Ectodermal cell (in vitro differentiated cells): Measurements from ENCODE around the gene MAP3K6.

ENCODE experiments used
- H3K27ac ChIP-seq: 2 replicates; pipeline ENCODE4 v1.7.0; 2013; ENCODE audit warnings: mild to moderate bottlenecking, low read depth, low read length; ENCODE audit not compliant: insufficient read depth, poor library complexity, severe bottlenecking
- H3K27me3 ChIP-seq: 2 replicates; pipeline ENCODE4 v1.7.0; 2013; ENCODE audit warnings: mild to moderate bottlenecking, low read length; ENCODE audit not compliant: insufficient read depth, control insufficient read depth, poor library complexity, severe bottlenecking
- H3K36me3 ChIP-seq: one replicate; pipeline ENCODE4 v1.7.0; 2013; ENCODE audit warnings: low read length; ENCODE audit not compliant: control insufficient read depth, insufficient read depth
- H3K4me1 ChIP-seq: one replicate; pipeline ENCODE4 v1.7.0; 2013; ENCODE audit warnings: low read length; ENCODE audit not compliant: control insufficient read depth, insufficient read depth
- H3K4me3 ChIP-seq: 2 replicates; pipeline ENCODE4 v1.7.0; 2013; ENCODE audit warnings: low read depth, low read length, control low read depth; ENCODE audit not compliant: insufficient read depth
- H3K9me3 ChIP-seq: 2 replicates; pipeline ENCODE4 v1.7.0; 2013; ENCODE audit warnings: mild to moderate bottlenecking, low read length, moderate library complexity; ENCODE audit not compliant: control insufficient read depth
- WGBS, 2 experiments: methylation state at CpG; one replicate each; pipeline ENCODE4 v1.1.7; 2013; ENCODE audit warnings: missing lambda C conversion rate in 2 of 2; 5-methylcytosine and 5-hydroxymethylcytosine counted together

MAP3K6 gene

GRCh38 chr1:27321813-27322568 lies 44.8 kb downstream of the MAP3K6 start, which contains the start of gene TMEM222:
Gene TMEM222, plus strand, starts transcription at chr1:27322163. Its CDS starts 35 bp downstream, at chr1:27322198.
- Histone ChIP-seq H3K27me3 (no peaks in the 10 kb centered on the region), H3K4me3 (peak within 1 kb of the TSS; percentile 66), H3K9me3 (no peaks in the 10 kb centered on the region), H3K27ac (peak within 1 kb of the TSS; percentile 62), H3K36me3 (peaks cover 10% of the 10 kb centered on the region), H3K4me1 (peaks cover 3% of the 10 kb centered on the region)
- 1% methylated on average over 67 of the region's 67 CpGs for WGBS, 2 experiments

GRCh38 chr1:27318596-27318995 lies 48.2 kb downstream of the MAP3K6 start:
- 92 to 96% methylated on average over 1 of the region's 1 CpG for WGBS, 2 experiments
- Histone ChIP-seq H3K27ac (no peak overlapping the region), H3K9me3 (no peaks in the 10 kb centered on the region), H3K4me3 (no peak overlapping the region), H3K27me3 (no peaks in the 10 kb centered on the region), H3K4me1 (peaks cover 3% of the 10 kb centered on the region), H3K36me3 (no peaks in the 10 kb centered on the region)

GRCh38 chr1:27318136-27318535 lies 48.6 kb downstream of the MAP3K6 start:
- 66 to 73% methylated on average over 4 of the region's 4 CpGs for WGBS, 2 experiments
- Histone ChIP-seq H3K4me3 (no peak overlapping the region), H3K27ac (no peak overlapping the region)

GRCh38 chr1:27316860-27317259 lies 49.9 kb downstream of the MAP3K6 start:
- Histone ChIP-seq H3K36me3 (no peaks in the 10 kb centered on the region), H3K27me3 (no peaks in the 10 kb centered on the region), H3K27ac (no peak overlapping the region), H3K9me3 (no peaks in the 10 kb centered on the region), H3K4me1 (no peaks in the 10 kb centered on the region), H3K4me3 (no peak overlapping the region)
- 88 to 93% methylated on average over 5 of the region's 5 CpGs for WGBS, 2 experiments

More at GRCh38 chr1:27318136-27318535, 48.6 kb downstream of the MAP3K6 start:
- H3K27me3 ChIP-seq: no peaks in the 10 kb centered on the region
- H3K9me3 ChIP-seq: no peaks in the 10 kb centered on the region
- H3K36me3 ChIP-seq: no peaks in the 10 kb centered on the region
- no peaks in the 10 kb centered on the region for H3K4me1 ChIP-seq

DNA sequence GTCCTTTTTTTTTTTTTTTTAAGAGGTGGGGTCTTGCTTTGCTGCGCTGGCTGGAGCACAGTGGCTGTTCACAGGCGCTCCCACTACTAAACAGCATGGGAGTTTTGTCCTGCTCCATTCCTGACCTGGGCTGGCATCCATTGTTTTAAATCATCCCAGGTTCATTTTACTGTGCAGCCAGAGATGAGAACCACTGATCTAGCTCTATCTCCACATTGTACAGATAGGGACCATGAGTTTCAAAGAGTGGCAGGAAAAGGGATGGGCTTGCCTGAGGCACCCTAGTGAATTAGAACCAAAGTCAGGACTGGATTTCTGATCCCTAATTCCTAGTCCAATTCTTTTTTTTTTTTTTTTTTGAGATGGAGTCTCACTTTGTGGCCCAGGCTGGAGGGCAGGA lies 52.0 kb downstream of the MAP3K6 start:
- Histone ChIP-seq H3K27ac (no peak overlapping the region), H3K9me3 (no peaks in the 10 kb centered on the region), H3K4me1 (no peaks in the 10 kb centered on the region), H3K27me3 (no peaks in the 10 kb centered on the region), H3K4me3 (no peak overlapping the region), H3K36me3 (no peaks in the 10 kb centered on the region)
- 79 to 87% methylated on average over 2 of the region's 2 CpGs for WGBS, 2 experiments

DNA sequence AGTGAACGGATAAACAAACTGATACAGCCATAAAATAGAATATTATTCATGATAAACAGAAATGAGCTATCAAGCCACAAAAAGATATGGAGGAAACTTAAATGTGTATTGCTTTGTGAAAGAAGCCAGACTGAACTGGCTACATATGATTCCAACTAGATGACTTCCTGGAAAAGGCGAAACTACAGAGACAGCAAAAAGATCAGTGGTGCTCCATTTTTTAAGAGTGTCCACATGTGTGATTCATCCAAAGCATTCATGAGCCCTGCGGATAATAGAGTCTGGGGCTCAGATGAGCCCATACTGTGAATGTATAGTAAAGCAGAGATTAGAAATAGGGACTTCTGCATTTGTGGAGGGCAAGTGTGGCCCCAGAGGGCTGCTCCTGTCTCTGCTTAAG lies 52.6 kb downstream of the MAP3K6 start:
- H3K4me3 ChIP-seq: no peak overlapping the region
- no peaks in the 10 kb centered on the region for H3K27me3 ChIP-seq
- no peaks in the 10 kb centered on the region for H3K9me3 ChIP-seq
- WGBS, 2 experiments: 95 to 98% methylated on average over 2 of the region's 3 CpGs
- no peaks in the 10 kb centered on the region for H3K4me1 ChIP-seq
- H3K27ac ChIP-seq: no peak overlapping the region
- no peaks in the 10 kb centered on the region for H3K36me3 ChIP-seq

DNA sequence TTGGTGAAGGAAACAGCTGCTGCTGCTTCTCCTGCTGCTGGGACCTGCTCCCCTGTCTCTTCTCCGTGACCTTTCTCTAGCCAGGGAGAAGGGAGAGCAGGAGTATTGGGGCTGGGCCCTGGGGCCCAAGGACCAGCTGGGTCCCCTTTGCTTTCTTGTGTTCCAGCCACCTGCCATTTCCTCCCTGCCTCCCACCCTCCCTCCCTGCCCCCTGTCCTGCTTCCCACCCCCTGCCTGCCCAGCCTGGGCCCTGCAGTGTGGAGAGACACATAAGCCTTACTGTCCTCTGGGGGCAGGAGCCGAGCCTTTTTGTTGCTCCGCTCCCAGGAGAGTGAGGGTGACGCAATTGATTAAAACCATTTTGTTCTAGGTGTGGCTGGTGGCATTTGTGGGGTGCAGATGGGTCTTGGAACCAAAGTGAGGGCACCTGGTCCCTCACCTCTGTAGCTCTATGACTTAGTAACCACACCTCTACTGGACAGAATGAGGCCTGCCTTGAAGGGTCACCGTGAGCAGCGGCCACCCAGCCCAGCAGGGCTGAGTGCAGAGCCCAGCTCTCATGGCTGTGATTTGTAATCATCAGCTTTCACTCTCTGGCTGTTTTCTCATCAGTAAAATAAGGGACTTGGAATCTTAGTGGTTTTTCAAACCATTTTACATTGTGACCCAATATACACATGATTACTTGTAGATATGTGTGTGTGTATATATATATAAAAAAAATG lies 58.7 kb downstream of the MAP3K6 start:
- Histone ChIP-seq H3K36me3 (no peaks in the 10 kb centered on the region), H3K27me3 (no peaks in the 10 kb centered on the region), H3K27ac (peak overlapping the region; percentile 91), H3K9me3 (no peaks in the 10 kb centered on the region), H3K4me1 (peaks cover 35% of the 10 kb centered on the region), H3K4me3 (no peak overlapping the region)
- WGBS, 2 experiments: 48 to 49% methylated on average over 6 of the region's 6 CpGs

- H3K27ac ChIP-seq: peak overlapping the region; percentile 91
- no peaks in the 10 kb centered on the region for H3K36me3 ChIP-seq
- no peaks in the 10 kb centered on the region for H3K27me3 ChIP-seq
- H3K4me3 ChIP-seq: no peak overlapping the region
- peaks cover 35% of the 10 kb centered on the region for H3K4me1 ChIP-seq
- H3K9me3 ChIP-seq: no peaks in the 10 kb centered on the region
- WGBS, 2 experiments: 25 to 26% methylated on average over 11 of the region's 11 CpGs
Measured at GRCh38 chr1:27306892-27307761, 59.6 kb downstream of the MAP3K6 start.

DNA sequence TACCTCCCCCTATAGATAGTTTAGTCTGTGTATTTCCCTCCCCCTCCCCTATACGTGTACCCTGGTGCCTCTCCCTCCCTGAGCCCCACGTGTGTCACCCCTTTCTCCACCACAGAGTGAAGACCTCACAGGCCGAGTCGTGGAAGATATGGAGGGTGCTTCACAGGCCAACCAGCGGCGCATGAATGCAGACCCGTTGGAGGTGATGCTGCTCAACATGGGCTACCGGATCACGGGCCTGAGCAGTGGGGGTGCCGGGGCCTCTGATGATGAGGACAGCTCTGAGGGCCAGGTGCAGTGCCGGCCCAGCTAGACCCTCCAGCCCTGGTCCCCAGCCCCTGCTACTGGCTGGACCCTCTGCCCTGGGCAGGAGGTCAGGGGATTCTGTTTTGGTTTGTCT lies 60.7 kb downstream of the MAP3K6 start:
- peak overlapping the region; percentile 44 for H3K27ac ChIP-seq
- WGBS, 2 experiments: 89 to 90% methylated on average over 11 of the region's 11 CpGs
- no peaks in the 10 kb centered on the region for H3K36me3 ChIP-seq
- H3K9me3 ChIP-seq: no peaks in the 10 kb centered on the region
- no peak overlapping the region for H3K4me3 ChIP-seq
- no peaks in the 10 kb centered on the region for H3K27me3 ChIP-seq
- H3K4me1 ChIP-seq: peaks cover 43% of the 10 kb centered on the region
